HPDE6-E6E7 (cell line): ENCODE data around the gene TIMP3.
A peak's percentile ranks its signal among the peaks of the same experiment; 100 is the strongest.

Source experiments
- DNase-seq: peaks from one replicate; pipeline ENCODE4 v3.0.0; 2011; ENCODE audit warnings: missing footprints; ENCODE audit errors: extremely low spot score

The TIMP3 gene

GRCh38 chr22:32882774-32883530, 81.4 kb downstream of the TIMP3 start:
- no peak for DNase-seq

- DNase-seq: no peak
Measured at GRCh38 chr22:32887324-32887980, 85.9 kb downstream of the TIMP3 start.

GRCh38 chr22:32888976-32889375, 87.5 kb downstream of the TIMP3 start:
- no peak for DNase-seq

- no peak for DNase-seq
Measured at GRCh38 chr22:32896891-32897290, 95.4 kb downstream of the TIMP3 start.

- peak; percentile 63 for DNase-seq
Measured at GRCh38 chr22:32897400-32897799, 95.9 kb downstream of the TIMP3 start.

- DNase-seq: no peak
Measured at GRCh38 chr22:32900886-32901635, 99.6 kb downstream of the TIMP3 start.

GRCh38 chr22:32901925-32902324, 100.4 kb downstream of the TIMP3 start:
- no peak for DNase-seq

- DNase-seq: no peak
Measured at GRCh38 chr22:32903507-32903906, 102.0 kb downstream of the TIMP3 start.

- peak; percentile 54 for DNase-seq
Measured at GRCh38 chr22:32904044-32904443, 102.5 kb downstream of the TIMP3 start.

GRCh38 chr22:32905400-32905799, 103.9 kb downstream of the TIMP3 start:
- DNase-seq: no peak

GRCh38 chr22:32909581-32910428, 108.3 kb downstream of the TIMP3 start:
- no peak for DNase-seq

- DNase-seq: no peak
Measured at GRCh38 chr22:32910429-32910772, 108.9 kb downstream of the TIMP3 start.

- DNase-seq: no peak
Measured at GRCh38 chr22:32911503-32911902, 110.0 kb downstream of the TIMP3 start.
